HG03342 (cell line): Measurements from ENCODE around the gene CLBA1.
A peak's percentile ranks its signal among the peaks of the same experiment; 100 is the strongest.
"Not testable (repeated sequence)": the region's sequence is repeated elsewhere in the genome, so short reads cannot be mapped to it uniquely, and the experiment has no call there.

ENCODE experiments used
- ATAC-seq: cut with Tn5 transposase; IDR thresholded peaks from one replicate; pipeline ENCODE4 v1.9.1; 2021; ENCODE audit warnings: mild to moderate bottlenecking, moderate library complexity; ENCODE audit not compliant: unreplicated experiment

The CLBA1 gene

GRCh38 chr14:105021656-105022275, 36.2 kb downstream of the CLBA1 start:
- peak; percentile 1 for ATAC-seq

- ATAC-seq, result no peak
Measured at GRCh38 chr14:105022276-105022670, 36.7 kb downstream of the CLBA1 start.

- ATAC-seq, result no peak
Measured at GRCh38 chr14:105023144-105023543, 37.6 kb downstream of the CLBA1 start.

- ATAC-seq, result no peak
Measured at GRCh38 chr14:105023791-105024480, 38.3 kb downstream of the CLBA1 start.

- no peak for ATAC-seq
Measured at GRCh38 chr14:105025429-105025828, 39.8 kb downstream of the CLBA1 start.

- ATAC-seq, result no peak
Measured at GRCh38 chr14:105026033-105026785, 40.6 kb downstream of the CLBA1 start.

- ATAC-seq, result no peak
Measured at GRCh38 chr14:105026802-105027563, 41.4 kb downstream of the CLBA1 start.

- not testable (repeated sequence) for ATAC-seq
Measured at GRCh38 chr14:105027718-105028117, 42.1 kb downstream of the CLBA1 start.

- ATAC-seq, result no peak
Measured at GRCh38 chr14:105028251-105028927, 42.8 kb downstream of the CLBA1 start.

GRCh38 chr14:105029402-105029801, 43.8 kb downstream of the CLBA1 start:
- no peak for ATAC-seq

GRCh38 chr14:105030194-105030593, 44.6 kb downstream of the CLBA1 start:
- ATAC-seq, result no peak

- ATAC-seq, result no peak
Measured at GRCh38 chr14:105030836-105031396, 45.3 kb downstream of the CLBA1 start.

GRCh38 chr14:105032451-105032901, 46.9 kb downstream of the CLBA1 start:
- ATAC-seq, result not testable (repeated sequence)

GRCh38 chr14:105033412-105033900, 47.9 kb downstream of the CLBA1 start:
- not testable (repeated sequence) for ATAC-seq

GRCh38 chr14:105034315-105035039, 48.9 kb downstream of the CLBA1 start:
- ATAC-seq, result no peak

GRCh38 chr14:105035616-105036015, 50.0 kb downstream of the CLBA1 start:
- not testable (repeated sequence) for ATAC-seq

GRCh38 chr14:105039458-105040205, 54.0 kb downstream of the CLBA1 start:
- ATAC-seq, result no peak
